ENCODE data around the gene FAM20C. TPM values are rescaled to one million over a fixed set of nuclear protein-coding genes. Genes with fewer than 3 reads are reported as not detected.
"Not testable (repeated sequence)": the region's sequence is repeated elsewhere in the genome, so short reads cannot be mapped to it uniquely, and the experiment has no call there.

Gene FAM20C
- total RNA-seq, 1 experiment from 2014 or later: 87.9 TPM

GRCh38 chr7:295155-296154, 103.1 kb downstream of the FAM20C start:
- no peak overlapping the region for H3K4me3 ChIP-seq (ENCODE audit: low read length)
- CTCF ChIA-PET: no interaction called here
- no peaks in the 10 kb centered on the region for H3K9me2 ChIP-seq (replicated peaks; ENCODE audit: low read length)
- H3K27ac ChIP-seq (ENCODE audit: low read length): no peak overlapping the region
- no peak overlapping the region for H2AFZ ChIP-seq (ENCODE audit: low read length)
- H3K36me3 ChIP-seq (ENCODE audit: low read depth, low read length): no peaks in the 10 kb centered on the region
- POLR2A ChIA-PET (ENCODE audit: unreplicated experiment): no interaction called here
- no peaks in the 10 kb centered on the region for H3F3A ChIP-seq (ENCODE audit: low read length, unreplicated experiment)
- H3K79me2 ChIP-seq (ENCODE audit: low read length): no peaks in the 10 kb centered on the region
- no peaks in the 10 kb centered on the region for H3K4me1 ChIP-seq (ENCODE audit: insufficient read depth, low read length)
- no peak overlapping the region for H3K9ac ChIP-seq (ENCODE audit: low read length)
- H3K4me2 ChIP-seq (ENCODE audit: low read length): no peak overlapping the region
- no peaks in the 10 kb centered on the region for H4K20me1 ChIP-seq (ENCODE audit: low read length)
- intact Hi-C loops (cut with micrococcal nuclease): no loop called here
- BruUV-seq (replicated peaks): no TSS peak
- no peak for DNase-seq
- TF ChIP-seq EZH2phosphoT487 (IDR thresholded peaks at IDR 0.05; ENCODE audit: borderline replicate concordance, low read length) (no peak), CTCF (conservative IDR thresholded peaks at IDR 0.05; ENCODE audit: low read depth, low read length) (no peak), EZH2 (IDR thresholded peaks at IDR 0.05; ENCODE audit: low read length, unreplicated experiment) (no peak)
- no peak for ATAC-seq
- H3K9me3 ChIP-seq (ENCODE audit: low read length): no peaks in the 10 kb centered on the region
- H3K27me3 ChIP-seq (ENCODE audit: low read length): 0 out of 2 replicates have a peak, but pooled peaks cover 3% of the 10 kb centered on the region

- ChIA-PET POLR2A (ENCODE audit: unreplicated experiment) (no interaction called here), CTCF (no interaction called here)
- no peaks in the 10 kb centered on the region for H3K9me3 ChIP-seq (ENCODE audit: low read length)
- no peaks in the 10 kb centered on the region for H3K9me2 ChIP-seq (replicated peaks; ENCODE audit: low read length)
- BruUV-seq (replicated peaks): no TSS peak
- no peaks in the 10 kb centered on the region for H4K20me1 ChIP-seq (ENCODE audit: low read length)
- no peak overlapping the region for H2AFZ ChIP-seq (ENCODE audit: low read length)
- no peak overlapping the region for H3K4me3 ChIP-seq (ENCODE audit: low read length)
- H3F3A ChIP-seq (ENCODE audit: low read length, unreplicated experiment): no peaks in the 10 kb centered on the region
- H3K27me3 ChIP-seq (ENCODE audit: low read length): 0 out of 2 replicates have a peak, but pooled peaks cover 3% of the 10 kb centered on the region
- no peak overlapping the region for H3K9ac ChIP-seq (ENCODE audit: low read length)
- TF ChIP-seq EZH2 (IDR thresholded peaks at IDR 0.05; ENCODE audit: low read length, unreplicated experiment): no peak
- TF ChIP-seq EZH2phosphoT487 (IDR thresholded peaks at IDR 0.05; ENCODE audit: borderline replicate concordance, low read length): no peak
- TF ChIP-seq CTCF (conservative IDR thresholded peaks at IDR 0.05; ENCODE audit: low read depth, low read length): no peak
- ATAC-seq: no peak
- no peak overlapping the region for H3K4me2 ChIP-seq (ENCODE audit: low read length)
- H3K36me3 ChIP-seq (ENCODE audit: low read depth, low read length): no peaks in the 10 kb centered on the region
- no peaks in the 10 kb centered on the region for H3K4me1 ChIP-seq (ENCODE audit: insufficient read depth, low read length)
- no peak for DNase-seq
- intact Hi-C loops (cut with micrococcal nuclease): no loop called here
- H3K27ac ChIP-seq (ENCODE audit: low read length): no peak overlapping the region
- no peaks in the 10 kb centered on the region for H3K79me2 ChIP-seq (ENCODE audit: low read length)
Measured at GRCh38 chr7:296373-296945, 104.1 kb downstream of the FAM20C start.

- H3K79me2 ChIP-seq (ENCODE audit: low read length); DNase-seq; H3K36me3 ChIP-seq (ENCODE audit: low read depth, low read length); ATAC-seq; H3K4me3 ChIP-seq (ENCODE audit: low read length); H4K20me1 ChIP-seq (ENCODE audit: low read length); H3K9me2 ChIP-seq (replicated peaks; ENCODE audit: low read length); POLR2A ChIA-PET (ENCODE audit: unreplicated experiment); H3K27me3 ChIP-seq (ENCODE audit: low read length); H3K9me3 ChIP-seq (ENCODE audit: low read length); CTCF ChIA-PET; BruUV-seq (replicated peaks); H3K4me1 ChIP-seq (ENCODE audit: insufficient read depth, low read length); H3K27ac ChIP-seq (ENCODE audit: low read length); H3F3A ChIP-seq (ENCODE audit: low read length, unreplicated experiment); H3K4me2 ChIP-seq (ENCODE audit: low read length); H3K9ac ChIP-seq (ENCODE audit: low read length); intact Hi-C loops (cut with micrococcal nuclease); H2AFZ ChIP-seq (ENCODE audit: low read length): not testable (repeated sequence)
Measured at GRCh38 chr7:297141-297540, 104.8 kb downstream of the FAM20C start.

All from PC-3 (cell line).